ENCODE results near the gene MCL1. TPM values are rescaled to one million over a fixed set of nuclear protein-coding genes. Genes with fewer than 3 reads are reported as not detected.

Gene MCL1
- total and polyA plus RNA-seq, 2 of the 13 experiments (the other 11 are each of a cell fraction or from before 2014, with no cell fraction given): 69.5 to 125 TPM

GRCh38 chr1:150576794-150577556 lies 2.4 kb downstream of the MCL1 start (continued):
- TF ChIP-seq ZHX2 (IDR thresholded peaks at IDR 0.05; ENCODE audit: low read depth) (no peak), ZHX2 (CRISPR knock-in tag; IDR thresholded peaks at IDR 0.05; ENCODE audit: borderline replicate concordance) (no peak), ZNF792 (CRISPR knock-in tag; IDR thresholded peaks at IDR 0.05) (no peak), ZNF503 (CRISPR knock-in tag; IDR thresholded peaks at IDR 0.05) (no peak), GZF1 (CRISPR knock-in tag; IDR thresholded peaks at IDR 0.05) (no peak), ZNF362 (CRISPR knock-in tag; IDR thresholded peaks at IDR 0.05; ENCODE audit: borderline replicate concordance) (no peak), ZNF672 (CRISPR knock-in tag; IDR thresholded peaks at IDR 0.05) (no peak), PHF5A (CRISPR knock-in tag; IDR thresholded peaks at IDR 0.05; ENCODE audit: low read depth, unreplicated experiment) (no peak), ARID5B (CRISPR knock-in tag; IDR thresholded peaks at IDR 0.05) (0 out of 2 replicates have a peak, but pooled peaks have one; percentile 34), USF2 (IDR thresholded peaks at IDR 0.05; ENCODE audit: low read depth, low read length) (no peak), USF2 (CRISPR knock-in tag; IDR thresholded peaks at IDR 0.05; ENCODE audit: borderline replicate concordance) (no peak), RAD51 (IDR thresholded peaks at IDR 0.05; ENCODE audit: borderline replicate concordance) (no peak), TSC22D2 (CRISPR knock-in tag; IDR thresholded peaks at IDR 0.05; ENCODE audit: borderline replicate concordance) (no peak), SIN3B (IDR thresholded peaks at IDR 0.05; ENCODE audit: low read length) (no peak)
